SK-N-SH (cell line): Measurements from ENCODE around the gene HRK. TPM values are rescaled to one million over a fixed set of nuclear protein-coding genes. Genes with fewer than 3 reads are reported as not detected.

Experiments
- CTCF ChIA-PET: fragments of 300-600, 350-600 bp; formaldehyde crosslinking; extraction: SDS; loops from one replicate; lab custom pipeline; 2021; lab: Yijun Ruan, JAX
- POLR2A ChIA-PET: fragments of 350-600 bp; sonication (Branson Sonifier 250); formaldehyde crosslinking; extraction: SDS; loops from one replicate; lab custom pipeline; 2020; ENCODE audit warnings: antibody characterized with exemption, inconsistent platforms; lab: Yijun Ruan, JAX
- DNase-seq: peaks from one replicate; pipeline ENCODE4 v3.0.0; 2012
- H2AFZ ChIP-seq: fragments of 200-600 bp; sonication (generic); 2 replicates; pipeline ENCODE4 v1.8.1; 2016; ENCODE audit warnings: antibody characterized with exemption, mild to moderate bottlenecking, low read depth
- H3F3A ChIP-seq: fragments of 200-600 bp; sonication (generic); replicated peaks from 2 replicates; pipeline ENCODE3; 2016; ENCODE audit warnings: antibody characterized with exemption, mild to moderate bottlenecking; ENCODE audit not compliant: insufficient read depth
- H3K27ac ChIP-seq, 2 experiments: fragments of 200-500 bp in 1 of 2; fragments of 200-600 bp in 1 of 2; sonication (Bioruptor generic) in 1 of 2; sonication (generic), shearing (Covaris generic) in 1 of 2; 2 replicates each; pipeline versions ENCODE4 v1.5.1 to v1.6.1; 2014 to 2016; ENCODE audit warnings: low read depth in 2 of 2, inconsistent platforms in 1 of 2, low read length in 1 of 2, mild to moderate bottlenecking in 1 of 2, mixed read lengths in 1 of 2
- H3K27me3 ChIP-seq: fragments of 200-600 bp; sonication (generic), shearing (Covaris generic); 2 replicates; pipeline ENCODE4 v1.6.1; 2016; ENCODE audit warnings: mixed run types; ENCODE audit not compliant: insufficient read depth
- H3K36me3 ChIP-seq, 2 experiments: fragments of 200-500 bp in 1 of 2; fragments of 200-600 bp in 1 of 2; sonication (Bioruptor generic) in 1 of 2; sonication (generic) in 1 of 2; replicated peaks in 1 of 2; 2 replicates each; pipeline versions ENCODE3 to v1.5.1; 2014 to 2016; ENCODE audit warnings: low read length in 1 of 2, mild to moderate bottlenecking in 1 of 2; ENCODE audit not compliant: insufficient read depth in 2 of 2, control insufficient read depth in 1 of 2
- H3K4me1 ChIP-seq, 2 experiments: fragments of 200-500 bp in 1 of 2; fragments of 200-600 bp in 1 of 2; sonication (Bioruptor generic) in 1 of 2; sonication (generic), shearing (Covaris generic) in 1 of 2; 2 replicates each; pipeline versions ENCODE4 v1.5.1 to v1.6.1; 2014 to 2016; ENCODE audit warnings: low read depth in 1 of 2, low read length in 1 of 2, mixed run types in 1 of 2; ENCODE audit not compliant: insufficient read depth in 2 of 2, control insufficient read depth in 1 of 2
- H3K4me2 ChIP-seq: fragments of 200-600 bp; sonication (generic), shearing (Covaris generic); 2 replicates; pipeline ENCODE4 v1.6.1; 2017; ENCODE audit warnings: mixed run types
- H3K4me3 ChIP-seq, 2 experiments: fragments of 200-500 bp in 1 of 2; fragments of 200-600 bp in 1 of 2; sonication (Bioruptor generic) in 1 of 2; sonication (generic), shearing (Covaris generic) in 1 of 2; 2 replicates each; pipeline versions ENCODE4 v1.5.1 to v1.8.1; 2014 to 2016; ENCODE audit warnings: low read depth in 2 of 2, inconsistent platforms in 1 of 2, low read length in 1 of 2, mild to moderate bottlenecking in 1 of 2, mixed read lengths in 1 of 2, moderate library complexity in 1 of 2
- H3K79me2 ChIP-seq: fragments of 200-600 bp; sonication (generic); 2 replicates; pipeline ENCODE4 v1.8.1; 2017; ENCODE audit warnings: mild to moderate bottlenecking; ENCODE audit not compliant: insufficient read depth
- H3K9ac ChIP-seq: fragments of 200-600 bp; sonication (generic); 2 replicates; pipeline ENCODE4 v1.6.1; 2017; ENCODE audit warnings: mixed run types
- H3K9me2 ChIP-seq: fragments of 200-600 bp; sonication (generic); 2 replicates; pipeline ENCODE4 v1.6.1; 2017; ENCODE audit warnings: mixed run types
- H3K9me3 ChIP-seq: fragments of 200-600 bp; sonication (generic); 2 replicates; pipeline ENCODE4 v1.6.1; 2017; ENCODE audit warnings: mixed run types, mild to moderate bottlenecking, moderate library complexity
- H4K20me1 ChIP-seq: fragments of 200-600 bp; sonication (generic); 2 replicates; pipeline ENCODE4 v1.6.1; 2017; ENCODE audit warnings: mild to moderate bottlenecking, mixed run types; ENCODE audit not compliant: insufficient read depth
- CTCF ChIP-seq: fragments of 200-600 bp; sonication (generic); IDR thresholded peaks from 2 replicates; pipeline ENCODE4 v1.6.1; 2017; ENCODE audit warnings: antibody characterized with exemption, mild to moderate bottlenecking, moderate library complexity
- EP300 ChIP-seq, 2 experiments: IDR thresholded peaks; 2 replicates each; pipeline versions ENCODE4 v1.4.0 to v1.6.1; 2012; ENCODE audit warnings: borderline replicate concordance in 1 of 2, low read depth in 1 of 2, low read length in 1 of 2
- FOSL2 ChIP-seq: IDR thresholded peaks from 2 replicates; pipeline ENCODE4 v1.4.0; 2012; ENCODE audit warnings: low read depth, mild to moderate bottlenecking, moderate library complexity, borderline replicate concordance
- JUND ChIP-seq: IDR thresholded peaks from 2 replicates; pipeline ENCODE4 v1.4.0; 2012
- RAD21 ChIP-seq: IDR thresholded peaks from 2 replicates; pipeline ENCODE4 v1.6.1; 2012; ENCODE audit warnings: mild to moderate bottlenecking, low read length
- SIN3A ChIP-seq: IDR thresholded peaks from 2 replicates; pipeline ENCODE4 v1.6.1; 2012; ENCODE audit warnings: low read depth, mild to moderate bottlenecking, low read length, moderate library complexity, borderline replicate concordance
- TCF12 ChIP-seq: IDR thresholded peaks from 2 replicates; pipeline ENCODE4 v1.4.0; 2012
- TEAD4 ChIP-seq: IDR thresholded peaks from 2 replicates; pipeline ENCODE4 v1.4.0; 2012; ENCODE audit warnings: mild to moderate bottlenecking, borderline replicate concordance; ENCODE audit not compliant: insufficient read depth
- USF1 ChIP-seq: IDR thresholded peaks from 2 replicates; pipeline ENCODE4 v1.4.0; 2012; ENCODE audit warnings: low read depth, borderline replicate concordance
- USF2 ChIP-seq: fragments of 150-350 bp; IDR thresholded peaks from 2 replicates; pipeline ENCODE4 v1.6.1; 2017; ENCODE audit warnings: antibody characterized with exemption, low read length, low read depth, borderline replicate concordance
- WGBS: methylation state at CpG from one replicate; pipeline ENCODE4 v1.1.6; 2017; ENCODE audit warnings: low lambda C conversion rate; 5-methylcytosine and 5-hydroxymethylcytosine counted together
- polyA plus RNA-seq, 3 experiments: library from polyadenylated mRNA; depleted of rRNA; stranded (reverse); fragments of >200 nt; gene quantifications; 2 replicates each; pipeline ENCODE4 v1.2.3, GENCODE V29; 2012

The HRK gene
- polyA plus RNA-seq, 1 of the 3 experiments (the other 2 are of a cell fraction): 0.02 TPM

GRCh38 chr12:116837097-116837496, 44.1 kb downstream of the HRK start:
- no peak for DNase-seq
- POLR2A ChIA-PET: no interaction called here
- Histone ChIP-seq H3F3A (no peaks in the 10 kb centered on the region), H3K27ac (no peak overlapping the region), H3K4me2 (no peak overlapping the region), H3K9me3 (no peaks in the 10 kb centered on the region), H3K4me1 (no peaks in the 10 kb centered on the region), H3K27me3 (no peaks in the 10 kb centered on the region), H2AFZ (no peak overlapping the region), H3K9me2 (no peaks in the 10 kb centered on the region), H3K4me3 (no peak overlapping the region), H4K20me1 (no peaks in the 10 kb centered on the region), H3K79me2 (no peaks in the 10 kb centered on the region), H3K9ac (no peak overlapping the region), H3K36me3 (peaks cover 0 to 7% of the 10 kb centered on the region in 2 experiments)
- CTCF ChIA-PET: interaction anchor here (0.8 to 0.9 kb wide), 2 partner anchors 13 to 21 kb away, joined by 4 read pairs; no protein-coding TSS in a partner anchor
- WGBS: 92% methylated on average over 9 of the region's 9 CpGs
- TF ChIP-seq CTCF (no peak), SIN3A (no peak)

- Histone ChIP-seq H3K79me2 (no peaks in the 10 kb centered on the region), H3K27me3 (no peaks in the 10 kb centered on the region), H3K36me3 (peaks cover 0 to 7% of the 10 kb centered on the region in 2 experiments), H4K20me1 (no peaks in the 10 kb centered on the region), H3K9ac (no peak overlapping the region), H3K9me2 (no peaks in the 10 kb centered on the region), H3K27ac (no peak overlapping the region), H3K4me1 (no peaks in the 10 kb centered on the region), H3F3A (no peaks in the 10 kb centered on the region), H3K9me3 (no peaks in the 10 kb centered on the region)
- DNase-seq: no peak
- 47% methylated on average over 1 of the region's 1 CpG for WGBS
- POLR2A ChIA-PET: no interaction called here
- TF ChIP-seq RAD21: no peak
- no peak for TF ChIP-seq TEAD4
- TF ChIP-seq, all 33 proteins: peak for 0
- no peak overlapping the region for H3K4me2 ChIP-seq
- CTCF ChIA-PET: no interaction called here
- no peak overlapping the region for H3K4me3 ChIP-seq
- H2AFZ ChIP-seq: no peak overlapping the region
These were observed 45.8 kb downstream of the HRK start for GRCh38 chr12:116835484-116835883.

- Histone ChIP-seq H3K79me2 (no peaks in the 10 kb centered on the region), H2AFZ (no peak overlapping the region), H3K4me3 (no peak overlapping the region), H3K4me2 (no peak overlapping the region), H4K20me1 (no peaks in the 10 kb centered on the region), H3K9me2 (no peaks in the 10 kb centered on the region), H3F3A (no peaks in the 10 kb centered on the region), H3K36me3 (peaks cover 0 to 7% of the 10 kb centered on the region in 2 experiments), H3K9ac (no peak overlapping the region), H3K9me3 (no peaks in the 10 kb centered on the region), H3K4me1 (no peaks in the 10 kb centered on the region), H3K27ac (no peak overlapping the region), H3K27me3 (no peaks in the 10 kb centered on the region)
- POLR2A ChIA-PET: no interaction called here
- DNase-seq: no peak
- CTCF ChIA-PET: interaction anchor here (1.8 kb wide), 1 partner anchor 11 kb away, joined by 5 read pairs; no protein-coding TSS in a partner anchor
- 91% methylated on average over 6 of the region's 10 CpGs for WGBS
- TF ChIP-seq JUND: no peak
- no peak for TF ChIP-seq EP300 (IDR thresholded peaks at IDR 0.05; ENCODE audit: borderline replicate concordance in 1 of 2, low read depth in 1 of 2, low read length in 1 of 2)
- no peak for TF ChIP-seq SIN3A
- TF ChIP-seq FOSL2: no peak
- no peak for TF ChIP-seq TCF12
- no peak for TF ChIP-seq USF1
- no peak for TF ChIP-seq USF2
These were observed 47.8 kb downstream of the HRK start for GRCh38 chr12:116833474-116833873.
